A549 treated with AZD9567 at 1 μM for 4 hours (cell line): ENCODE data around the gene OR6C74. TPM values are rescaled to one million over a fixed set of nuclear protein-coding genes. Genes with fewer than 3 reads are reported as not detected.

Experiments
- total RNA-seq: library from RNA; stranded (reverse); fragments of 200-300 nt; extraction: Qiagen RNA extraction; gene quantifications from 5 replicates; pipeline ENCODE4 v1.2.3, GENCODE V29; 2022; ENCODE audit not compliant: insufficient read depth

The OR6C74 gene
- total RNA-seq, result not detected in 5 replicates

DNA sequence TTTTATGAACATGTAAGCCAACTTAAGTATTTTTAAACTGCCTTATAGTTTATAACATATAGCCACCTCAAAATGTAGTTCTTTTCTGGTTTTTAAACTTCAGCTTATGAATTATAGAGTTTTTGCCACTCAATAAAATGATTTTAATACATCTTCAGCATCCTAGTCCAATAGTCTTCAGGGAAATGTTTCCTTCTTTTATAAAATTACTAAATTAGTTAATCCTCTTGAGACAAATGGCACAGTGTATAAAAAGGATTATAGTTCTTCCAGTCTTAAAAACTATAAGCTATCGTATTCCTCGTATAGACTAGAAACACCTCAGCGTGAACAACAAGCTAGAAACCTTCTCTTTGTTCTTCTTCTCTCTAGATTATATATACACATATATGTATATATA is at the start of gene OR6C74:
TSS of gene OR6C74 (plus strand) at position 301 of the 400 bp plus-strand sequence. CDS start 2,679 bp downstream, outside the sequence.

DNA sequence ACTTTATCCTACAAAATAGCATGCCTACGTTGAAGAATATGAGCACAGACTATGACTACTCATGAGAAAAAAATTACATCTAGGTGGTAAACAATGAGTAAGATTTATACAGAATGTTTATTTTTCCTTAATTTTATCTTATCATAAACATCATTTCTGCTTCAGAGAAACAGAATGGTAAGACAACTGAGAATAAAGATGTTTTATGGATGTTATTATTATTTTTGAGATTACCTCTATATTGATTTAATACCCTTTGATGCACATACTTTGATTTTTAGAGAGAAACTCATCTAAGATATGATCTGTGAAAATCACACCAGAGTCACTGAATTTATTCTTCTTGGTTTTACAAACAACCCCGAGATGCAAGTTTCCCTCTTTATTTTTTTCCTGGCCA is 23.7 kb upstream of the OR6C74 start, which contains the start of gene OR10A7:
TSS of gene OR10A7 (plus strand) at position 301 of the 400 bp plus-strand sequence. CDS start at position 301, 0 bp downstream.

Other genes with a start within 250 kb of the OR6C74 start
- gene NEUROD4, start 224.6 kb upstream of the OR6C74 start, total RNA-seq, result 0.03 TPM in 1 of 5 replicates, not detected in the others
- not detected in 5 replicates for gene OR9K2, start 118.2 kb upstream of the OR6C74 start, total RNA-seq
- gene OR10A7, start 23.6 kb upstream of the OR6C74 start, total RNA-seq, result not detected in 5 replicates
- gene OR6C6, start 52.0 kb downstream of the OR6C74 start, total RNA-seq, result not detected in 5 replicates
- gene OR6C1, start 69.7 kb downstream of the OR6C74 start, total RNA-seq, result not detected in 5 replicates
- not detected in 5 replicates for gene OR6C3, start 86.1 kb downstream of the OR6C74 start, total RNA-seq
- not detected in 5 replicates for gene OR6C75, start 118.4 kb downstream of the OR6C74 start, total RNA-seq
- gene OR6C65, start 155.9 kb downstream of the OR6C74 start, total RNA-seq, result not detected in 5 replicates
- gene OR6C76, start 181.6 kb downstream of the OR6C74 start, total RNA-seq, result not detected in 5 replicates
- gene OR6C2, start 199.5 kb downstream of the OR6C74 start, total RNA-seq, result not detected in 5 replicates
- not detected in 5 replicates for gene OR6C70, start 225.5 kb downstream of the OR6C74 start, total RNA-seq
- not detected in 5 replicates for gene OR6C68, start 247.8 kb downstream of the OR6C74 start, total RNA-seq